ENCODE measurements around the gene LINGO3. TPM values are rescaled to one million over a fixed set of nuclear protein-coding genes. Genes with fewer than 3 reads are reported as not detected.

LINGO3 gene
- total RNA-seq, 1 donor from 2014 or later = not detected

GRCh38 chr19:2330255-2330631, 22.3 kb upstream of the LINGO3 start:
- no peaks in the 10 kb centered on the region for H3K27me3 ChIP-seq
- DNase-seq (ENCODE audit: extremely low spot score in 2 of 2) = no peak
- no peak overlapping the region for H3K27ac ChIP-seq
- no peaks in the 10 kb centered on the region for H3K9me3 ChIP-seq
- intact Hi-C loops (cut with DNase I) = no loop called here
- H3K4me3 ChIP-seq = no peak overlapping the region
- no peaks in the 10 kb centered on the region for H3K36me3 ChIP-seq
- TF ChIP-seq, protein P1, sequence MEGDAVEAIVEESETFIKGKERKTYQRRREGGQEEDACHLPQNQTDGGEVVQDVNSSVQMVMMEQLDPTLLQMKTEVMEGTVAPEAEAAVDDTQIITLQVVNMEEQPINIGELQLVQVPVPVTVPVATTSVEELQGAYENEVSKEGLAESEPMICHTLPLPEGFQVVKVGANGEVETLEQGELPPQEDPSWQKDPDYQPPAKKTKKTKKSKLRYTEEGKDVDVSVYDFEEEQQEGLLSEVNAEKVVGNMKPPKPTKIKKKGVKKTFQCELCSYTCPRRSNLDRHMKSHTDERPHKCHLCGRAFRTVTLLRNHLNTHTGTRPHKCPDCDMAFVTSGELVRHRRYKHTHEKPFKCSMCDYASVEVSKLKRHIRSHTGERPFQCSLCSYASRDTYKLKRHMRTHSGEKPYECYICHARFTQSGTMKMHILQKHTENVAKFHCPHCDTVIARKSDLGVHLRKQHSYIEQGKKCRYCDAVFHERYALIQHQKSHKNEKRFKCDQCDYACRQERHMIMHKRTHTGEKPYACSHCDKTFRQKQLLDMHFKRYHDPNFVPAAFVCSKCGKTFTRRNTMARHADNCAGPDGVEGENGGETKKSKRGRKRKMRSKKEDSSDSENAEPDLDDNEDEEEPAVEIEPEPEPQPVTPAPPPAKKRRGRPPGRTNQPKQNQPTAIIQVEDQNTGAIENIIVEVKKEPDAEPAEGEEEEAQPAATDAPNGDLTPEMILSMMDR (IDR thresholded peaks at IDR 0.05) = no peak
- TF ChIP-seq POLR2AphosphoS5 (IDR thresholded peaks at IDR 0.05; ENCODE audit: insufficient read depth in 1 of 2, low read depth in 1 of 2) (no peak), POLR2A (IDR thresholded peaks at IDR 0.05) (no peak)
- H3K4me1 ChIP-seq = peaks cover 65% of the 10 kb centered on the region

- peaks cover 0 to under 1% of the 10 kb centered on the region in 2 donors for H3K36me3 ChIP-seq
- intact Hi-C loops (cut with DNase I) = no loop called here
- peak overlapping the region; percentile 64 to 88 for H3K4me3 ChIP-seq
- H3K27me3 ChIP-seq = no peaks in the 10 kb centered on the region
- H3K27ac ChIP-seq = no peak overlapping the region
- no peaks in the 10 kb centered on the region for H3K9me3 ChIP-seq
- TF ChIP-seq, protein P1 (IDR thresholded peaks at IDR 0.05) = no peak
- TF ChIP-seq POLR2A (IDR thresholded peaks at IDR 0.05) (no peak), POLR2AphosphoS5 (IDR thresholded peaks at IDR 0.05; ENCODE audit: insufficient read depth in 1 of 2, low read depth in 1 of 2) (no peak)
- H3K4me1 ChIP-seq = peaks cover 65% of the 10 kb centered on the region
- DNase-seq (ENCODE audit: extremely low spot score in 2 of 2) = no peak
Observed at GRCh38 chr19:2329501-2329916, 21.6 kb upstream of the LINGO3 start.

GRCh38 chr19:2329149-2329478, 21.2 kb upstream of the LINGO3 start:
- no peaks in the 10 kb centered on the region for H3K9me3 ChIP-seq
- TF ChIP-seq, protein P1 (IDR thresholded peaks at IDR 0.05) = no peak
- TF ChIP-seq POLR2A (IDR thresholded peaks at IDR 0.05) = no peak
- no peak for TF ChIP-seq POLR2AphosphoS5 (IDR thresholded peaks at IDR 0.05; ENCODE audit: insufficient read depth in 1 of 2, low read depth in 1 of 2)
- H3K4me3 ChIP-seq = peak overlapping the region; percentile 64 to 88
- peaks cover 65% of the 10 kb centered on the region for H3K4me1 ChIP-seq
- no peaks in the 10 kb centered on the region for H3K27me3 ChIP-seq
- intact Hi-C loops (cut with DNase I) = no loop called here
- peaks cover 0 to 4% of the 10 kb centered on the region in 2 donors for H3K36me3 ChIP-seq
- no peak for DNase-seq (ENCODE audit: extremely low spot score in 2 of 2)
- peak overlapping the region; percentile 50 for H3K27ac ChIP-seq

- peak in 1 of 2 donors; percentile 48 for TF ChIP-seq POLR2A (IDR thresholded peaks at IDR 0.05)
- TF ChIP-seq, protein P1 (IDR thresholded peaks at IDR 0.05) = no peak
- peak; percentile 77 to 83 for TF ChIP-seq POLR2AphosphoS5 (IDR thresholded peaks at IDR 0.05; ENCODE audit: insufficient read depth in 1 of 2, low read depth in 1 of 2)
- H3K4me3 ChIP-seq = peak within 1 kb of the TSS; percentile 64 to 88
- H3K4me1 ChIP-seq = peaks cover 65% of the 10 kb centered on the region
- no peak for DNase-seq (ENCODE audit: extremely low spot score in 2 of 2)
- intact Hi-C loops (cut with DNase I) = no loop called here
- H3K27ac ChIP-seq = peak within 1 kb of the TSS; percentile 50
- H3K27me3 ChIP-seq = no peaks in the 10 kb centered on the region
- no peaks in the 10 kb centered on the region for H3K9me3 ChIP-seq
- peaks cover 0 to 9% of the 10 kb centered on the region in 2 donors for H3K36me3 ChIP-seq
Observed at GRCh38 chr19:2328401-2329148, 20.6 kb upstream of the LINGO3 start, which contains the start of the genes LSM7 and SPPL2B. LSM7 (minus strand) TSS chr19:2328586; CDS start chr19:2328566, 20 bp downstream. SPPL2B (plus strand) TSS chr19:2328684; CDS start chr19:2328710, 26 bp downstream.
